ENCODE measurements around the gene FBXO24. TPM values are rescaled to one million over a fixed set of nuclear protein-coding genes. Genes with fewer than 3 reads are reported as not detected.

The FBXO24 gene
- total and polyA plus RNA-seq, 10 of the 15 experiments (the other 5 are each of a cell fraction or from before 2014, with no cell fraction given): 0.11 to 0.96 (median 0.27) TPM; not detected in 4

DNA sequence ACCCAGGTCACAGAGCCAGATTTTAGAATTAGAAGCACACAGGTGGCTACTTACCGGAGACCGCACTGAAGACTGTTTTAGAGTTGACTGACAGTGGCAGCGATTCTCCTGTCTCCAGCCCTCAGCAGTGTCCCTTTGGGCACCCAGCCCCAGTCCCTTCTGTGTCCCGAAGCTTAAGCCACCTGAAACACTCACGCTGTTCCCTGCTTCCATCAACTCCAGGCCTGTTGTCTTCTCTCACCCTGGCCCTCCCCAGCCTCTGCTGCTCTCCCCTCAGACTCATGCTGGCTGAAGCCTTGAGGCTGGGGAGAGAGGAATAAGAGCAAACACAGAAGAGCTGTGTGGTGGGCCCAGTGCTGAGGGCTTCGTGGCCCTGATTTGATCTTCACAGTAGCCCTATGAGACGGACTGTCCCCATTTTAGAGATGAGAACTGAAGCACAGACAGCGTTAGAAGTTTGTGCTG, 23.0 kb upstream of the FBXO24 start:
- Histone ChIP-seq H4K20me1 (ENCODE audit: control insufficient read depth, insufficient read depth) (no peaks in the 10 kb centered on the region), H3K36me3 (ENCODE audit: control insufficient read depth in 2 of 2, insufficient read depth in 2 of 2, low read length in 1 of 2) (peaks cover 18 to 27% of the 10 kb centered on the region in 2 experiments; a peak in 3 of 4 replicates), H3K4me2 (ENCODE audit: control insufficient read depth, insufficient read depth) (no peak overlapping the region), H3K27ac (ENCODE audit: control insufficient read depth, insufficient read depth) (no peak overlapping the region), H2AFZ (ENCODE audit: control insufficient read depth, low read depth, low read length) (no peak overlapping the region), H3K79me2 (ENCODE audit: control insufficient read depth, insufficient read depth, low read length) (no peaks in the 10 kb centered on the region), H3K9ac (ENCODE audit: control insufficient read depth, insufficient read depth, low read length) (no peak overlapping the region), H3K27me3 (replicated peaks in 1 of 2; ENCODE audit: control insufficient read depth in 2 of 2, insufficient read depth in 2 of 2, low read length in 1 of 2) (no peaks in the 10 kb centered on the region), H3K4me1 (ENCODE audit: control insufficient read depth, insufficient read depth, low read length) (peaks cover 8% of the 10 kb centered on the region), H3K4me3 (no peak overlapping the region), H3K9me3 (replicated peaks; ENCODE audit: control insufficient read depth, insufficient read depth, low read length) (no peaks in the 10 kb centered on the region)
- in situ Hi-C loops (cut with MboI): no loop called here
- CTCF ChIA-PET: interaction anchor here (0.6 to 12.6 kb wide), 18 partner anchors 8 to 236 kb away, joined by 3 to 190 read pairs (median 4); partner anchors contain the start of genes FBXO24, LRCH4 and POP7
- POLR2A ChIA-PET: interaction anchor here (0.9 kb wide), 1 partner anchor 20 kb away, joined by 5 read pairs; no protein-coding TSS in a partner anchor
- no peak for TF ChIP-seq KAT2A (conservative IDR thresholded peaks at IDR 0.05; ENCODE audit: control insufficient read depth, low read depth, low read length)
- TF ChIP-seq BACH1 (IDR thresholded peaks at IDR 0.05; ENCODE audit: borderline replicate concordance): no peak
- TF ChIP-seq JUND (IDR thresholded peaks at IDR 0.05; ENCODE audit: low read depth, low read length): no peak
- TF ChIP-seq NR2C1 (IDR thresholded peaks at IDR 0.05): no peak
- no peak for TF ChIP-seq ZSCAN29 (IDR thresholded peaks at IDR 0.05)
- 95% methylated on average over 8 of the region's 8 CpGs for WGBS (ENCODE audit: insufficient coverage, insufficient replicate concordance, low lambda C conversion rate, missing lambda C conversion rate)
- BruUV-seq (replicated peaks): no TSS peak
- FAIRE-seq (no peak), ATAC-seq (no peak), DNase-seq (ENCODE audit: low read depth, low spot score) (no peak)
- SMC1A ChIA-PET (ENCODE audit: uncharacterized antibody, unreplicated experiment): interaction anchor here (1.5 kb wide), 2 partner anchors 8 to 130 kb away, joined by 5 to 6 read pairs; no protein-coding TSS in a partner anchor
- RAD21 ChIA-PET (ENCODE audit: unreplicated experiment): interaction anchor here (1.5 to 3.7 kb wide), 3 partner anchors 21 to 129 kb away, joined by 6 to 22 read pairs (median 21); partner anchors contain the start of genes FBXO24 and LRCH4
- intact Hi-C loops (cut with micrococcal nuclease; ENCODE audit: unreplicated experiment): loop anchor here (5.0 kb wide), 1 partner anchor 129 kb away; the partner anchor contains the start of gene GIGYF1

DNA sequence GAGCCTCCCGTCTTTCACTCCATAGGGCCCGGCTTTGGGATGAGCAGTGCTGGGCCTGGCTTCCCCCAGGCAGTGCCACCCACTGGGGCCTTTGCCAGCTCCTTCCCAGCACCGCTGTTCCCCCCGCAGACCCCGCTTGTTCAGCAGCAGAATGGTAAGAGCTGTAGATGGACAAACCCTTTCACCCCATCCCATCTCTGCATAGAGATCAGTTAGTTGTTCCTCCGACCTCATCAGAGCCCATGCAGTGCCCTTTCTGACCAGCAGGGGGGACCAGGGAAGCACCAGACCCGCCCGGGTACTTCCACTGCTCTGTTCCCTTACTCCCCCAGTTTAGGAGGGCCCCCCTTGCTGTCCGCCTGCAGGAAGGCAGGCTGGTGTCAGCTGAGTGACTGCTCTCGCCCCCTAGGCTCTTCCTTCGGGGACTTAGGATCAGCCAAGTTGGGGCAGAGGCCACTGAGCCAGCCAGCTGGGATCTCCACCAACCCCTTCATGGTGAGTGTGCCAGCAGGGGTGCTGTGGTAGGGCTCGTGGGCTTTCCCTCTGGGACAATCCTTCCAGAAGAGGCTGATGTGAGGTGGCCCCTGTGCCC, 22.2 kb upstream of the FBXO24 start:
- no TSS peak for BruUV-seq (replicated peaks)
- CTCF ChIA-PET: interaction anchor here (0.5 to 12.6 kb wide), 28 partner anchors 9 to 340 kb away, joined by 3 to 190 read pairs (median 4); partner anchors contain the start of genes FBXO24, LRCH4, MOSPD3 and PCOLCE
- ATAC-seq (peak; percentile 84), FAIRE-seq (peak; percentile 80), DNase-seq (ENCODE audit: low read depth, low spot score) (no peak)
- Histone ChIP-seq H3K79me2 (ENCODE audit: control insufficient read depth, insufficient read depth, low read length) (no peaks in the 10 kb centered on the region), H3K27me3 (replicated peaks in 1 of 2; ENCODE audit: control insufficient read depth in 2 of 2, insufficient read depth in 2 of 2, low read length in 1 of 2) (no peaks in the 10 kb centered on the region), H2AFZ (ENCODE audit: control insufficient read depth, low read depth, low read length) (no peak overlapping the region), H3K4me2 (ENCODE audit: control insufficient read depth, insufficient read depth) (no peak overlapping the region), H3K4me1 (ENCODE audit: control insufficient read depth, insufficient read depth, low read length) (peaks cover 8% of the 10 kb centered on the region), H3K27ac (ENCODE audit: control insufficient read depth, insufficient read depth) (no peak overlapping the region), H3K36me3 (ENCODE audit: control insufficient read depth in 2 of 2, insufficient read depth in 2 of 2, low read length in 1 of 2) (peaks cover 18 to 27% of the 10 kb centered on the region in 2 experiments; a peak in 3 of 4 replicates), H3K4me3 (no peak overlapping the region), H4K20me1 (ENCODE audit: control insufficient read depth, insufficient read depth) (no peaks in the 10 kb centered on the region), H3K9ac (ENCODE audit: control insufficient read depth, insufficient read depth, low read length) (no peak overlapping the region), H3K9me3 (replicated peaks; ENCODE audit: control insufficient read depth, insufficient read depth, low read length) (no peaks in the 10 kb centered on the region)
- intact Hi-C loops (cut with micrococcal nuclease; ENCODE audit: unreplicated experiment): loop anchor here (1.0 to 5.0 kb wide), 3 partner anchors 128 to 288 kb away; partner anchors contain the start of genes GIGYF1 and SLC12A9
- WGBS (ENCODE audit: insufficient coverage, insufficient replicate concordance, low lambda C conversion rate, missing lambda C conversion rate): 21% methylated on average over 12 of the region's 12 CpGs
- RAD21 ChIA-PET (ENCODE audit: unreplicated experiment): interaction anchor here (1.1 to 3.7 kb wide), 4 partner anchors 21 to 128 kb away, joined by 4 to 22 read pairs (median 14); partner anchors contain the start of genes FBXO24, LRCH4 and MOSPD3
- POLR2A ChIA-PET: interaction anchor here (0.6 to 1.1 kb wide), 3 partner anchors 20 to 29 kb away, joined by 5 to 6 read pairs (median 6); no protein-coding TSS in a partner anchor
- in situ Hi-C loops (cut with MboI): no loop called here
- SMC1A ChIA-PET (ENCODE audit: uncharacterized antibody, unreplicated experiment): interaction anchor here (0.5 to 2.2 kb wide), 7 partner anchors 9 to 169 kb away, joined by 3 to 13 read pairs (median 3); partner anchors contain the start of genes FBXO24 and LRCH4
- peak; percentile 52; the same call in 1 of the 2 replicates for TF ChIP-seq YY1 (IDR thresholded peaks at IDR 0.05; ENCODE audit: low read depth, low read length)
- TF ChIP-seq, protein P1, sequence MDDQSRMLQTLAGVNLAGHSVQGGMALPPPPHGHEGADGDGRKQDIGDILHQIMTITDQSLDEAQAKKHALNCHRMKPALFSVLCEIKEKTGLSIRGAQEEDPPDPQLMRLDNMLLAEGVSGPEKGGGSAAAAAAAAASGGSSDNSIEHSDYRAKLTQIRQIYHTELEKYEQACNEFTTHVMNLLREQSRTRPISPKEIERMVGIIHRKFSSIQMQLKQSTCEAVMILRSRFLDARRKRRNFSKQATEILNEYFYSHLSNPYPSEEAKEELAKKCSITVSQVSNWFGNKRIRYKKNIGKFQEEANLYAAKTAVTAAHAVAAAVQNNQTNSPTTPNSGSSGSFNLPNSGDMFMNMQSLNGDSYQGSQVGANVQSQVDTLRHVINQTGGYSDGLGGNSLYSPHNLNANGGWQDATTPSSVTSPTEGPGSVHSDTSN (IDR thresholded peaks at IDR 0.05; ENCODE audit: insufficient replicate concordance, low read depth, low read length): no peak
- TF ChIP-seq EED (IDR thresholded peaks at IDR 0.05; ENCODE audit: low read depth): no peak
- TF ChIP-seq, protein P2, sequence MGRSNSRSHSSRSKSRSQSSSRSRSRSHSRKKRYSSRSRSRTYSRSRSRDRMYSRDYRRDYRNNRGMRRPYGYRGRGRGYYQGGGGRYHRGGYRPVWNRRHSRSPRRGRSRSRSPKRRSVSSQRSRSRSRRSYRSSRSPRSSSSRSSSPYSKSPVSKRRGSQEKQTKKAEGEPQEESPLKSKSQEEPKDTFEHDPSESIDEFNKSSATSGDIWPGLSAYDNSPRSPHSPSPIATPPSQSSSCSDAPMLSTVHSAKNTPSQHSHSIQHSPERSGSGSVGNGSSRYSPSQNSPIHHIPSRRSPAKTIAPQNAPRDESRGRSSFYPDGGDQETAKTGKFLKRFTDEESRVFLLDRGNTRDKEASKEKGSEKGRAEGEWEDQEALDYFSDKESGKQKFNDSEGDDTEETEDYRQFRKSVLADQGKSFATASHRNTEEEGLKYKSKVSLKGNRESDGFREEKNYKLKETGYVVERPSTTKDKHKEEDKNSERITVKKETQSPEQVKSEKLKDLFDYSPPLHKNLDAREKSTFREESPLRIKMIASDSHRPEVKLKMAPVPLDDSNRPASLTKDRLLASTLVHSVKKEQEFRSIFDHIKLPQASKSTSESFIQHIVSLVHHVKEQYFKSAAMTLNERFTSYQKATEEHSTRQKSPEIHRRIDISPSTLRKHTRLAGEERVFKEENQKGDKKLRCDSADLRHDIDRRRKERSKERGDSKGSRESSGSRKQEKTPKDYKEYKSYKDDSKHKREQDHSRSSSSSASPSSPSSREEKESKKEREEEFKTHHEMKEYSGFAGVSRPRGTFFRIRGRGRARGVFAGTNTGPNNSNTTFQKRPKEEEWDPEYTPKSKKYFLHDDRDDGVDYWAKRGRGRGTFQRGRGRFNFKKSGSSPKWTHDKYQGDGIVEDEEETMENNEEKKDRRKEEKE (IDR thresholded peaks at IDR 0.05): no peak
- no peak for TF ChIP-seq ZZZ3 (IDR thresholded peaks at IDR 0.05; ENCODE audit: control insufficient read depth, insufficient read length, low read depth)
- no peak for TF ChIP-seq ZNF274 (IDR thresholded peaks at IDR 0.05; ENCODE audit: insufficient read depth, insufficient read length)
- no peak for TF ChIP-seq CHD4 (IDR thresholded peaks at IDR 0.05)

All from GM12878 (cell line).